Fibroblast of skin of scalp (primary cell): Measurements from ENCODE around the gene PTPN20.

Source experiments
- DNase-seq: peaks from one replicate; pipeline ENCODE4 v3.0.0-alpha.2; 2013

Gene PTPN20

DNA sequence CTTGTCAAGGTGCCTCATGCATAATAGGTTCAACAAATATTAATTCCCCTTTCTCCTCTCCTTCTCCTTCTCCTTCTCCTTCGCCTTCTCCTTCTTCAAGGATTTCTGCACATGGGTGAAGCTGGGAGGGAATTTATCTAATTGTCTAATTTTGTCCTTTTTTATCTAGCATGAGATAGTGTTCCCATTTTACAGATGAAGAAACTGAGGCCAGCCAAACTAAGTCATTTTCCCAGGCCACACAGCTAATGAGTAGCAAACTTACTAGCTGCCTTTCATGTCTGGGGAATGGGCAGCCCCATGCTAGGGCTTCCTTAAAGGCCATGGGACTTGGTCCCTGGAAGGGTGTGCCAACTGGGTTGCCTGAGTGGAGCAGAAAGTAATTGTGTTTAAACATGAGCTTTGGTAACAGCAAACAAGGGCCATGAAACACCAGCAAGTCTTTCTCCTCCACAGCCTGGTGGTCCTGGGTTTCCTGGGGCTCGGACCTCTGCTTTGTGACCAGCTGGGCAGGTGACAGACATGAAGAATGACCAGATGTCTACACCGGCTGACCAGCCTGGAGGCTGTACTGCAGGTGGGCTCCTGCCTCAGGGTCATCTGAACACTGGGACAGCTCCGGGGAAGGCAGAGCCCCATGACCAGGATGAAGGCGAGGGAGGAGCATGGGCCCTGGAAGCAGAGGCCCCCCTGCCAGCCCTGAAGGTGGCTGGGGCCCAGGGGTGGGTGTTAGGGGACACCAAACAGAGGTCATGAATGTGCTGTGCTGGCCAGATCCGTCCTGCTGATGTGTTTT, 138.0 kb downstream of the PTPN20 start:
- DNase-seq: no peak

DNA sequence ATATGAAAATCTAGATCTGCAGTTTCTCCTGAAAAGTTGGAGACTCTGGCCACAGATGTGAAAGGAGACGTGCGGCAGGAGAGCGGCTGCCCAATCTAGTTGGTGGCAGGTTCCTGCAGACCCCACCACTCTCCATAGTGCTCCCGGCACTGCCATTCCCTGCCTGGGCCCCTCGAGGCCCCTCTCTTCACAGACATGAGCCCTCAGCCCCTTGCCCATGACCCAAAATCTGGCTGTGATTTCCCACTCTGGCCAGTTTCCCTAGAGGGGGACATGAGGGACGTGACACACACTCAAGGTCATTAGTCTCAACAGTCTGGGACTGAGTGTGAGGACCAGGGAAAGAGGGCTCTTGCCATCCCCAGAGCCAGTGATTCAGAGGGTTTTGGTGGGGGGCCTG, 138.7 kb downstream of the PTPN20 start:
- DNase-seq: no peak

DNA sequence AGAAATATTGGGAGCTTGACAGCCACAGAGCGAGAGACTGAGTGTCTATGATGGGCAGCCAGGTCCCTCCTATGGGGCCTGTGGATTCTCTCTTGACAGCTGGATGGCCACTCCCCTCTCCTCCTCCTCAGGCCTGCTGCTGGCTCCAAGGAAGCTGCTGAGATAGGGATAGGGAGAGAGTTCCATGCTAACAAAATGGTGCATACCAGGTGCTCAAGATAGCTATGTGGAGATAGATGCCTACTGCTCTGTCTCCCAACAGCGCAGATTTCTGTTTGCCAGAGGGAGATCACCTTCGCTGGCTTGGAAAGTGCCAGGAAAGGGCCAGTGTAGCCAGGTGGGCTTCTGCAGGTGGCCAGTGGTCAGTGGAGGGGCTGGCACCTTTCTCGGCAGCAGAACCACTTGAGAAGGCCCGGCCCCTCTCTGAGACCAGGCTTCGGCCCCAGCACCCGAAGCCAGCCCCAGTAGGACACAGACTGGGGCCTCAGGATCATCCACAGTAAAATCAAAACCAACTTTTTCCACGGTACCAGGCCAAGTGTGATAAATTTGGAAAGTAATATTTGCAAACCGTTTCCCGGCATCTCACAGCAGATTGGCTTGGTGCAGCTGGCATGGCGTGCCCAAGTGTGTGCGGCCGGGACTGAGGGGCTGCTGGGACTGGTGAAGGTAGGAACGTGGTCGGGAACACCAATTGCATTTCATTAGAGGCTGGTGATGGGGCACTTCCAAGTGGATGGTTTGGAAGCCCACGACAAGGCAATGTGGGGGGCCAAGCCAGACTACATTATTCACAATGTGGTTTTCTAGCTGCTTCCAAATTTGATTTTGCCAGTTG, 139.6 kb downstream of the PTPN20 start:
- DNase-seq: no peak

DNA sequence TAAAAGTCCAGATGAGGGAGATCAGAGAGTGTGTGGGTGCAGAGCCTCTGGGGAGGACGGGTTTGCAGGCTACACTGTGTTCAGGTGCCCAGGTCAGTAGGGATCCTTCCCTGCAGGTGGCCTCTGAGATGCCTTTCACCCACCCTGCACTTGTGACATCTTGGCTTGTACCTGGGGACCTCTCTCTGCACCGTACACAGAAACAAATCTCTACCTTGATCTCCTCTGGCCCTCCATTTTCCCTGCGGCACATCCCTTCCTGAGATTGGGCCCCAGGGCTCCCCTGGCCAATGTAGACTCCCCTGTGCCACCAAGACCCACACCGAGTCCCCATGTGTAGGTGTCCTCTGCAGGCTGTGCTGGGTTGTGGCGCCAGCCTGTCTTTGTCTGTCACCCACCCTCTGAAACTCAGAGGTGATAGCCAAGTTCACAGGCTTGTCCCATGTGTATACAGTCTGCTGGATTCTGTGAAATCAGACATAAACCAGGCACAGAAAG, 140.6 kb downstream of the PTPN20 start:
- DNase-seq: no peak
